HepG2 (cell line): ENCODE results near the gene ANXA9. TPM values are rescaled to one million over a fixed set of nuclear protein-coding genes. Genes with fewer than 3 reads are reported as not detected.

Source experiments
- ELF3 ChIP-seq: IDR thresholded peaks from 2 replicates; pipeline ENCODE4 v1.6.1; 2016; ENCODE audit warnings: missing genetic modification reagents, missing compliant biosample characterization
- ETV5 ChIP-seq: IDR thresholded peaks from 2 replicates; pipeline ENCODE4 v1.6.1; 2018; ENCODE audit warnings: missing biosample characterization, missing genetic modification reagents, inconsistent platforms, borderline replicate concordance
- FOXP1 ChIP-seq, 2 experiments: fragments of 450-650 bp in 1 of 2; IDR thresholded peaks; 2 replicates each; pipeline ENCODE4 v1.6.1; 2017 to 2018; ENCODE audit warnings: antibody characterized with exemption in 1 of 2
- GABPA ChIP-seq, 2 experiments: IDR thresholded peaks; 2 replicates each; pipeline ENCODE4 v1.6.1; 2011 to 2016; ENCODE audit warnings: low read depth in 2 of 2, low read length in 1 of 2, missing biosample characterization in 1 of 2, missing genetic modification characterization in 1 of 2
- GABPB1 ChIP-seq: IDR thresholded peaks from 2 replicates; pipeline ENCODE4 v1.6.1; 2016; ENCODE audit warnings: mild to moderate bottlenecking, missing genetic modification reagents, moderate library complexity, missing compliant biosample characterization
- JUND ChIP-seq: sonication (generic); formaldehyde crosslinking; IDR thresholded peaks from 2 replicates; pipeline ENCODE4 v1.8.0; 2022; ENCODE audit warnings: mild to moderate bottlenecking, missing genetic modification reagents
- KAT8 ChIP-seq: IDR thresholded peaks from 2 replicates; pipeline ENCODE4 v1.6.1; 2016; ENCODE audit warnings: missing genetic modification reagents, missing compliant biosample characterization
- MXI1 ChIP-seq: IDR thresholded peaks from 3 replicates; pipeline ENCODE4 v1.6.1; 2012; ENCODE audit warnings: low read depth, low read length, inconsistent platforms, borderline replicate concordance
- POLR2AphosphoS5 ChIP-seq: IDR thresholded peaks from 2 replicates; pipeline ENCODE4 v1.6.1; 2012; ENCODE audit warnings: low read depth, low read length
- SKI ChIP-seq: fragments of 450-650 bp; IDR thresholded peaks from one replicate; pipeline ENCODE4 v1.6.1; 2018; ENCODE audit warnings: mild to moderate bottlenecking; ENCODE audit not compliant: partially characterized antibody
- SMAD1 ChIP-seq: sonication (generic); formaldehyde crosslinking; IDR thresholded peaks from 2 replicates; pipeline ENCODE4 v1.4.0; 2020; ENCODE audit warnings: missing genetic modification reagents, low read depth, mild to moderate bottlenecking, borderline replicate concordance
- TBP ChIP-seq: sonication (generic); formaldehyde crosslinking; IDR thresholded peaks from 2 replicates; pipeline ENCODE4 v1.5.0; 2020; ENCODE audit warnings: missing genetic modification reagents
- TCF12 ChIP-seq, 2 experiments: fragments of 450-650 bp in 1 of 2; sonication (generic) in 1 of 2; formaldehyde crosslinking in 1 of 2; IDR thresholded peaks; 2 replicates each; pipeline versions ENCODE4 v1.6.1 to v1.8.0; 2017 to 2022; ENCODE audit warnings: antibody characterized with exemption in 1 of 2, mild to moderate bottlenecking in 1 of 2, missing genetic modification reagents in 1 of 2, moderate library complexity in 1 of 2
- TEAD3 ChIP-seq: optimal IDR thresholded peaks from 2 replicates; pipeline ENCODE3; 2016; ENCODE audit warnings: borderline replicate concordance
- TERF1 ChIP-seq: sonication (generic); formaldehyde crosslinking; IDR thresholded peaks from 2 replicates; pipeline ENCODE4 v1.8.0; 2022; ENCODE audit warnings: mild to moderate bottlenecking, missing genetic modification reagents, moderate library complexity
- ZBTB39 ChIP-seq: sonication (generic); formaldehyde crosslinking; IDR thresholded peaks from 2 replicates; pipeline ENCODE4 v1.5.0; 2020; ENCODE audit warnings: missing genetic modification reagents
- ZNF414 ChIP-seq: sonication (generic); formaldehyde crosslinking; IDR thresholded peaks from 2 replicates; pipeline ENCODE4 v1.5.0; 2020; ENCODE audit warnings: missing genetic modification reagents
- ZUFSP ChIP-seq: sonication (generic); formaldehyde crosslinking; IDR thresholded peaks from 2 replicates; pipeline ENCODE4 v1.9.0; 2021; ENCODE audit warnings: missing genetic modification reagents, mild to moderate bottlenecking, borderline replicate concordance
- polyA plus RNA-seq, 8 experiments: library from polyadenylated mRNA; depleted of rRNA in 3 of 8; stranded (reverse) in 7 of 8; unstranded in 1 of 8; fragments of >200 nt; fragmentation: Illumina TruSeq in 4 of 8; extraction: Trizol in 4 of 8; gene quantifications; 2 replicates each; pipeline versions ENCODE4 v1.2.1 to v1.2.3, GENCODE V29; 2011 to 2016; ENCODE audit warnings: low read depth in 4 of 8, missing spikeins in 1 of 8, mixed read lengths in 1 of 8; ENCODE audit not compliant: insufficient read depth in 1 of 8
- total RNA-seq, 5 experiments: library from RNA; depleted of rRNA; stranded (reverse); fragments of >200 nt; fragmentation: Illumina TruSeq; extraction: Trizol; gene quantifications; 2 replicates each; pipeline ENCODE4 v1.2.3, GENCODE V29; 2016; ENCODE audit warnings: low read depth in 1 of 5
- TF ChIP-seq, protein P1 (sequence below): sonication (generic); formaldehyde crosslinking; IDR thresholded peaks from 2 replicates; pipeline ENCODE4 v1.8.1; 2022; ENCODE audit warnings: low read depth, mild to moderate bottlenecking, missing genetic modification reagents
- TF ChIP-seq, protein P2 (sequence below): IDR thresholded peaks from 2 replicates; pipeline ENCODE4 v1.6.1; 2012; ENCODE audit warnings: inconsistent platforms

Gene ANXA9
- total and polyA plus RNA-seq, 2 of the 13 experiments (the other 11 are each of a cell fraction or from before 2014, with no cell fraction given), result 13.3 to 23.9 TPM

DNA sequence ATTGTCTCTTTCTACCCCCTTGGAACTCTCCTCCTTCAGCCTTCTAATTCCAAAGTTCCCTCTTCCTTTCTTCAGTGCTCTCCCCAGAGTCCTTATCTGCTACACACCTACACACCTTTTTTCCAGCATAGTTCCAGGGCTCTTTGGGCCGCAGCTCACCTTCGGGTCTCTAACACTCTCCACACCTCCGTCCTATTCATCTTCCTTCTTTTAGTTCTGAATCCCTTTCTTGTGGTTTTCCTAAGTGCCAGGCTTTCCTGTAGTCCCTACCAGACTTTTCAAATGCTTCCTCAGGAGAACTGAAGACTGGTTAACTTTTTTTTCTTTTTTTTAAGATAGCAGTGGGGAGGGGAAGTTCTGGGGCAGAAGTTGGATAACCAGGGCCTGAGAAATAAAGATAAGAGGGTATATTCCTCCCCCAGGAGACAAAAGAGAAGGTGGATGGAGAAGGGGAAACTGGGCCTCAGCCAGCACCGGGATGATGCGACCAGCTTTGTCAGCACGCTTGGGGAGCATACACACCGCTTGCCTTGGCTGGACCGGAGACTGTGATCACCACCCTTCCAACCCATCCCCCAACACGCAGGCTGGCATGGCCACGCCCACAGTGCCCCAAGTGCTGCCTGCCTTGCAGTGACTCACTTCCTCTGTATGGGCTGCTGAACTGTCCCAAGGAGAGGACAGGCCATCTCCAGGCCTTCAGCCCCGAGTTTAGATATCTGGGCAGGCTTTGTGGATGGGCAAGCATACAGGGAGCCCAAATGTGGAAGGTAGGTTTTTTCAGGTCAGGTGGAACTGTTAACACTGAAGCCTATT lies 5.0 kb upstream of the ANXA9 start (continued):
- TF ChIP-seq ZNF414 (CRISPR knock-in tag) (no peak), MXI1 (peak; percentile 13; the same call in 1 of the 3 replicates), JUND (CRISPR knock-in tag) (peak; percentile 71; the same call in 1 of the 2 replicates), TCF12 (IDR thresholded peaks at IDR 0.05) (no peak), TCF12 (CRISPR knock-in tag; IDR thresholded peaks at IDR 0.05) (no peak), POLR2AphosphoS5 (peak; percentile 29; the same call in 1 of the 2 replicates), TERF1 (CRISPR knock-in tag) (no peak), FOXP1 (IDR thresholded peaks at IDR 0.05) (no peak), FOXP1 (CRISPR knock-in tag; IDR thresholded peaks at IDR 0.05) (no peak), GABPA (IDR thresholded peaks at IDR 0.05; ENCODE audit: low read depth, low read length) (no peak), GABPA (CRISPR knock-in tag; IDR thresholded peaks at IDR 0.05; ENCODE audit: low read depth) (peak; percentile 34; the same call in 1 of the 2 replicates), ETV5 (CRISPR knock-in tag) (peak; percentile 93), GABPB1 (CRISPR knock-in tag) (peak; percentile 76), ZBTB39 (no peak), SKI (no peak), ELF3 (CRISPR knock-in tag) (peak; percentile 69), SMAD1 (CRISPR knock-in tag) (no peak), KAT8 (no peak), TBP (CRISPR knock-in tag) (no peak), ZUFSP (CRISPR knock-in tag) (no peak), TEAD3 (CRISPR knock-in tag) (no peak)
- TF ChIP-seq, protein P1, sequence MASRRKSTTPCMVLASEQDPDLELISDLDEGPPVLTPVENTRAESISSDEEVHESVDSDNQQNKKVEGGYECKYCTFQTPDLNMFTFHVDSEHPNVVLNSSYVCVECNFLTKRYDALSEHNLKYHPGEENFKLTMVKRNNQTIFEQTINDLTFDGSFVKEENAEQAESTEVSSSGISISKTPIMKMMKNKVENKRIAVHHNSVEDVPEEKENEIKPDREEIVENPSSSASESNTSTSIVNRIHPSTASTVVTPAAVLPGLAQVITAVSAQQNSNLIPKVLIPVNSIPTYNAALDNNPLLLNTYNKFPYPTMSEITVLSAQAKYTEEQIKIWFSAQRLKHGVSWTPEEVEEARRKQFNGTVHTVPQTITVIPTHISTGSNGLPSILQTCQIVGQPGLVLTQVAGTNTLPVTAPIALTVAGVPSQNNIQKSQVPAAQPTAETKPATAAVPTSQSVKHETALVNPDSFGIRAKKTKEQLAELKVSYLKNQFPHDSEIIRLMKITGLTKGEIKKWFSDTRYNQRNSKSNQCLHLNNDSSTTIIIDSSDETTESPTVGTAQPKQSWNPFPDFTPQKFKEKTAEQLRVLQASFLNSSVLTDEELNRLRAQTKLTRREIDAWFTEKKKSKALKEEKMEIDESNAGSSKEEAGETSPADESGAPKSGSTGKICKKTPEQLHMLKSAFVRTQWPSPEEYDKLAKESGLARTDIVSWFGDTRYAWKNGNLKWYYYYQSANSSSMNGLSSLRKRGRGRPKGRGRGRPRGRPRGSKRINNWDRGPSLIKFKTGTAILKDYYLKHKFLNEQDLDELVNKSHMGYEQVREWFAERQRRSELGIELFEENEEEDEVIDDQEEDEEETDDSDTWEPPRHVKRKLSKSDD (CRISPR knock-in tag), result no peak
- TF ChIP-seq, protein P2, sequence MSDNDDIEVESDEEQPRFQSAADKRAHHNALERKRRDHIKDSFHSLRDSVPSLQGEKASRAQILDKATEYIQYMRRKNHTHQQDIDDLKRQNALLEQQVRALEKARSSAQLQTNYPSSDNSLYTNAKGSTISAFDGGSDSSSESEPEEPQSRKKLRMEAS, result no peak
